EH (cell line): ENCODE data around the gene AQR.

Experiments
- DNase-seq: peaks from one replicate; pipeline ENCODE4 v3.0.0-alpha.2; 2015; ENCODE audit warnings: low read depth

The AQR gene

GRCh38 chr15:34879107-34879506 is 90.4 kb downstream of the AQR start:
- no peak for DNase-seq

DNA sequence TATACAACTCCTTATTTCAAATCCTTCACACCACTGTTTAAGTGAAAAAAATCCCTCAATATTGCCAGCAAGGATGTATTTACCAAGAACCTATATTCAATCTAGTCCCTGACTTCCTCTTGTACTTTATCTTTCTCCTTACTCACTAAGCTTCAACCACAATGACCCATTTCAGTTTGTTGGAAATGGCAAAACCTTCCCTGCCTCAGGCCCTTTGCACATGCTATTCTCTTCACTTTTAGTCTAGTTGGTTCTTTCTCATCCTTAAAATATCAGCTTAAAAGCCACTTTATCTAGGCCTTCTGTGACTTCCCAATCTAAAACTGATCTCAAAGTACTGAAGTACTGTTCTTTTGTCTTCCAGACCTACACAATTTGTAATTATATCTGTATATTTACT is 92.9 kb downstream of the AQR start:
- no peak for DNase-seq

GRCh38 chr15:34869110-34869509 is 100.4 kb downstream of the AQR start:
- no peak for DNase-seq

DNA sequence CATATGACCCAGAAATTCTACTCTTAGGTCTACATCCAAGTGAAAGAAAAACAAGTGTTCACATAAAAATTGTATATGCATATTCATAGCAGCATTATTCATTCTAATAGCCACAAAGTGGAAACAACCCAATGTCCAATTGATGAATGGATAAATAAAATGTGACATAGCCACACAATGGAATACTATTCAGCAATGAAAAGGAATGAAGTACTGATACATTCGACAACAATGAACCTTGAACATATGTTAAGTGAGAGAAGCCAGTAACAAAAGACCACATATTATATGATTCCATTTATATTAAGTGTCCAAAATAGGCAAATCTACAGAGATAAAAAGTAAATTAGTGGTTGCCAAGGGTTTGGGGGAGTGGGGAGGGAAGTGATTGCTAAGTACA is 104.0 kb downstream of the AQR start:
- no peak for DNase-seq

DNA sequence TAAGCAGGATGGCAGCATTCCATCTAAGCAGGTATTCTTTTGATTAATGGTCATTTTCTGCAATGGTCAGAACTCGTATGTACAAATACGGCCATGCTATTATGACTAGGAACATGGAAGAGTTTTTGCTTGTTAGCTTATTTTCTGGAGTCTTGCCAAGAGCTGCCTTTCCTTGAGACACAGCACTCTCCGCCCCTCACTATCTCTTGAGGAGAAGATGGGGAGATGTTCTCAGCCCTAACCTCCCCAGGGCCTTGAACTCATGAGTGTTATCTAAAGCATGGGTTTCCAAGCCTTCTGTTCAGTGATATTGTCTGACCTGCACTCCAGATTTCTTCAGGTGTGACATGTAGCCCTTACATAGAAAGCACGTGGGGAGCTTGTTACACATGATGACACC is 108.3 kb downstream of the AQR start:
- no peak for DNase-seq

- peak; percentile 40 for DNase-seq
Observed at GRCh38 chr15:34855893-34856292, 113.6 kb downstream of the AQR start.

DNA sequence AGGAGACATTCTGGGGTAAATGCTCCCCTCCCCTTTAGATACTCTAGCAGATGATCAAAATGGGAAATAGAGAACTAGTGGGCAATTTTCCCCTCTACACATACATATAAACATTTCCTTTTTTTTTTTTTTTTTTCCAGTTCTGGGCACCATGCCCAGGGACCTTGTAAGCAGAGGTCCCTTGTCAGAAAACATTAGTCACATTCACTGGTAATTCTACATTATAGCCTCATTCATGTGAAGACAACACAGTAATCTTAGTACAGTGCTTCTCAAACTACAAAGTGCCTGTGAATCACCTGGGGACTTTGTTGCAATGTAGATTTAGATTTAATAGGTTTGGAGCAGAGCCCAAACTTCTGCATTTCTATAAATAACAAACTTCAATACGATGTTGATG is 114.1 kb downstream of the AQR start:
- DNase-seq = peak; percentile 82

- peak; percentile 6 for DNase-seq
Observed at GRCh38 chr15:34854232-34854631, 115.3 kb downstream of the AQR start.

DNA sequence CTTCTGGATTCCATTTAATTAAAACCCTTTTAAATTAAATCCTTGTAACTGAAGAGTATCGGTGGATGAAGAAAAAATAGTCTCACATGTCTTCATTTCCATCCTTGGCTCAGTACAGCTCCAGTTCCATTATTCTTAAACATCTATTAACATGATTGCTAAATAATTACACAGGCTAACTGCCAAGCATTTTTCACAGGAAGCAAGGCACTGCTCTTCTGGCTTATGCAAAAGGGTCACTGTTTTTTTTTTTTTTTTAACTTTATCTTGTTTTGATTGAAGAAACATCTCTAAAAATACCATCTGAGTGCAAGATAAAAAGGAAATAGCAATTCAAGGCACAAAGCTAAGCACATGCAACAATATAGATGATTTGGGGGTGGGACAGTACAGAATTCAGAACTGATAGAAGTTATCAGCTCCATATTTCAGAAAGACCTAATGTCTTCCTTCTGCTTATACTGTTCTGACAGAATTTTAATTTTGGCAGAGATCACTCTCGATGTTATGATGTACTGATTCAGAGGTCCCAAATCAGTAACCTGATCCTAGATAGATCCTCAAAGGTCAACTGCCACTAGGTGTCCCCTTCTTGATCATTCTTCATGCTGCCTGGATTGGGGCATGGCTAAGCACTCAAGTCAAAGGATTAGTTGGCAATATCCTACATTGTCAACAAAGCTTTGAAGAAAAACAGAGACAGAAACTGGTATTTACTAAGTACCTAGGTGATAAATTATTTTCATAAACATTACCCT is 116.4 kb downstream of the AQR start:
- DNase-seq = peak; percentile 74

GRCh38 chr15:34851751-34852150 is 117.8 kb downstream of the AQR start:
- no peak for DNase-seq

GRCh38 chr15:34851007-34851406 is 118.5 kb downstream of the AQR start:
- DNase-seq = no peak

GRCh38 chr15:34850121-34850520 is 119.4 kb downstream of the AQR start:
- DNase-seq = no peak

- no peak for DNase-seq
Observed at GRCh38 chr15:34849364-34849959, 120.1 kb downstream of the AQR start.

DNA sequence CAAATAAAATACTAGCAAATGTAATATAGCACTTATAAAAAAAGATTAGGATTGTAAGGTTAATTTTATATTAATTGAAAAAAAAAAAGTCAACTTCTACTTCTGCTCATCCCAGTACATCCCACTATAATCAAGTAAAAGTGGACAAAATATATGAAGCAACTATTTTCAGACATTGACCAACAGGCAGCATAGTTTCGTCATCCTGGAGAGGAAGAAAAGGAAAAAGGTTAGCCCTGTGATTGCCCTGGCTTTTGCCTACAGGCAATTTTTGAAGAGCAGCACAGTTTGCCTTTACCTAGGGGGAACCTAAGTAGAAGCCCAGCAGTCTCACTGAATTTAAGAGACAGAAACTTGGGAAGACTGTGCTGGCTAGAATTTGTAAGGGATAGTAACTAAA is 121.9 kb downstream of the AQR start:
- DNase-seq = peak; percentile 6

GRCh38 chr15:34841262-34841725 is 128.2 kb downstream of the AQR start:
- peak; percentile 65 for DNase-seq

DNA sequence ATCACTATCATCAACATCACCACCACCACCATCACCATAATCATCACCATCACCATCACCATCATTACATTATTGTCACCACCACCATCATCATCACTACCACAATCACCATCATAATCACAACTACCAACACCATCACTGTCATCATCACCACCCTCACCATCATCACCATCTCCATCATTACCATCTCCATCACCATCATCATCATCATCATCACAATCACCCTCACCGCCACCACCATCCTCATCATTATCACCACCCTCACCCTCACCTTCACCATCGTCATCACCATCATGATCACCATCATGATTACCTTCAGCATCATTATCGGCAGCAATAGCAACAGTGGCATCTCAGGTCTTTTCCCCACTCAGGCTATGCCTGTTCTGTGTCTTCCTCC is 131.3 kb downstream of the AQR start:
- no peak for DNase-seq

DNA sequence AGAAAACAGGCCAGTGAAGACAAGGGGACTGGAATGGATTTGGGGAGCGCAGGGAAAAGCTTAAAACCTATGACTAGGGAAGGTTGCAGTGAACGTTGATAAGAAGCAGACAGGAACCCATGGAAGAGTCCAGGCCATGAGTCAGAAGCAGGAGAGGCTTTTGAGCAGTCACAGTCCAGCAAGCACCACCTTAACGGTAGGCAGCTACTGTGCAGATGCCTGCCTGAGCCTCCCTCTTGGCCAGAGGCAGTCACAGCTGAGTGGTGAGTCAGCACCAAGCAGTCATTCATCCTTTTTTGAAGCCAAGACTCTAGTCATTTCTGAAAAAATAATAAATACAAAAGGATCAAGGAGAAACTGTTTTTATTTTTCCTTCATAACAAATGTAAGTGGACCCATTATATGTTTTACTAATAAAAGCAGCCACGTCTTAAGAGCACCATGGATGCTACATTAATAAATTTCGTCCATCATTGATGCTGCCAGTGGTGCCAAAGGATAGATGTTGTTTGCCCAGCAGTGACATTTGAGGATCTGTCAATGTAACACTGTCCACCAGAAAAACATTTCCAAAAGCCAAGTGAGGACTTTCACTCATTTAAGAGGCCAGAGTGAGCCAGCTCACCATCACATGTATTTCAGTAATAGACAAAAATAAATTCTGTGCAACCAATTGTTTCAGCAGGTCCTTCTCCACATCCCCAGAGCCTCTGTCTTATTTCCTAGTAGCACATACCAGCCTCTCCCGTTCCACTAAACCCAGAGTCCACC is 132.1 kb downstream of the AQR start:
- DNase-seq = peak; percentile 90

GRCh38 chr15:34828145-34828911 is 141.2 kb downstream of the AQR start:
- no peak for DNase-seq

DNA sequence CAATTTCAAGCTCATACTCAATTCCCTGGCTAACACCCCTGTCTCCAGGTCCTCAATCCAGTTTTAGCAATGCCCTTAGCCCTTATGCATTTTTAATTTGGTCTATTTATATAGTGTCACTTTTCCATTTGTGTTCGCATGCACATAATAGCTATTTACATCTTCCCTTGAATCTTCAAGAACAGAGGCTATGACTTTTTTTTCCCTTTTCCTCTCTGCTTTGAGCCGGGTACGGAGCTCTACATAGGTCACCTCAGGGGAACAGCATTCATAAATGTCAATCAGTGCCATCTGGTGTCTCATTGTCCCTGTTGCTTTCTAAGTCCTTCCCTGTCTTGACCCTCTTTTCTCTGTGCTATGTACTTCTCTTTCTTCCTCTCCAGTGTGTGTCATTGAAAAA is 147.7 kb downstream of the AQR start:
- no peak for DNase-seq

GRCh38 chr15:34820110-34820509 is 149.4 kb downstream of the AQR start:
- DNase-seq = peak; percentile 58

DNA sequence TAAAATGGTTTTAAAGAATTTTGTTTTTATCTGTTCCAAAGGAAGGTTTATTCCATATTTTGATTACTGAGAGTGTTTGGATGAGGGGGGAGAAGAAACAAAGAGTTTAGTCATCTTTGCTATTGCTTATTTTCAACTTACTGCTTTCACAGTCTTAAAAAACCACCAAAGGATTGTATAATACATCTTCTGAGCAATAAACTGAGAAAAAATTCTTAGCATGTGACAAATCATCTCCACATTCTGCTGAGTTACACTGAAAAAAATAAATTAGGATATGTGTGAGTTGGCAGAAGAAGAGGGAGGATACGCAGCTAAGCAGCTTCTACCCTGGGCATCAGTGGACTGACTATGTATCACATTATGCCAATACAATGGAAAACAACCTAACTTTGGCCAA is 151.0 kb downstream of the AQR start:
- peak; percentile 85 for DNase-seq

- peak; percentile 63 for DNase-seq
Observed at GRCh38 chr15:34815836-34816235, 153.7 kb downstream of the AQR start.
